Activated CD8-positive, alpha-beta T cell treated with anti-CD3 and anti-CD28 coated beads for 36 hours (primary cell): ENCODE measurements around the gene FAM83F. TPM values are rescaled to one million over a fixed set of nuclear protein-coding genes. Genes with fewer than 3 reads are reported as not detected.

Source experiments
- ATAC-seq: fragments of 200-7000 bp; cut with Tn5 transposase; one replicate; pipeline ENCODE4 v1.10.0; 2021; ENCODE audit warnings: mild to moderate bottlenecking, moderate library complexity
- CTCF ChIA-PET: fragments of 350-600 bp; sonication (Branson Sonifier 250); formaldehyde crosslinking; loops from one replicate; lab custom pipeline; 2021; ENCODE audit warnings: antibody characterized with exemption; lab: Charles Lee
- POLR2A ChIA-PET: fragments of 350-600 bp; sonication (Branson Sonifier 250); formaldehyde crosslinking; loops from one replicate; lab custom pipeline; 2021; ENCODE audit warnings: antibody characterized with exemption; lab: Charles Lee
- DNase-seq: peaks from one replicate; pipeline ENCODE4 v3.0.0-alpha.2; 2020
- H3K27ac Mint-ChIP-seq: one replicate; pipeline ENCODE4 v1.8.0; 2021; ENCODE audit warnings: mild to moderate bottlenecking, mixed read lengths
- H3K27me3 Mint-ChIP-seq: one replicate; pipeline ENCODE4 v1.8.0; 2021; ENCODE audit warnings: mixed read lengths
- H3K36me3 Mint-ChIP-seq: one replicate; pipeline ENCODE4 v1.8.0; 2021; ENCODE audit warnings: low read depth, mixed read lengths
- H3K4me1 Mint-ChIP-seq: one replicate; pipeline ENCODE4 v1.8.0; 2021; ENCODE audit warnings: low read depth, mixed read lengths
- H3K4me3 Mint-ChIP-seq: one replicate; pipeline ENCODE4 v1.8.0; 2021; ENCODE audit warnings: mild to moderate bottlenecking, moderate library complexity, mixed read lengths
- H3K9me3 Mint-ChIP-seq: one replicate; pipeline ENCODE4 v1.8.0; 2021; ENCODE audit warnings: mixed read lengths
- CTCF ChIP-seq: fragments of 200-600 bp; IDR thresholded peaks from one replicate; pipeline ENCODE4 v1.8.0; 2022; ENCODE audit warnings: antibody characterized with exemption, mild to moderate bottlenecking
- intact Hi-C: fragments of 100-400 bp; cut with micrococcal nuclease; formaldehyde crosslinking; loops from one replicate; pipeline ENCODE4 v1.10.0; 2022
- total RNA-seq, 2 experiments: library from RNA; stranded (reverse); gene quantifications; one replicate each; pipeline ENCODE4 v1.2.3, GENCODE V29; 2021

Gene FAM83F
- total RNA-seq, 2 experiments from 2014 or later: 1.5 to 2.0 TPM

DNA sequence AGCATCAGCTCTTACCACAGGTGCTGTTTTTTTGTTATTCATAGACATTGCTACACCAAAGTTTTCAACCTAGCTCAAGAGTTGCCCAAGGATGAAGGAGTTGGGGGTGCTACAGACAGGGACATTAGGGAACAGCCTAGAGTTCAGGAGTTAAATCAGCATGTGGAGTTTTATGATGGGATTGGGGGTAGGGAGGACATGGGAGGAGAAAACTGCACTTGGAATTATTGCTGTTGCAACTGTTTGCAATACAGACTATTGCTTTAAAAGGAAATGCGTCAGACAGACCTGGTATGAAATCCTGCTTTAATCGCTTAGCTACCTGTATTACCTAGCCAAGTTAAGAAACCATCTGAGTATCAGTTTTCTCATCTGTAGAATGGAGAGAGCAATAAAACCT, 28.3 kb upstream of the FAM83F start:
- ChIA-PET POLR2A (interaction anchor here (0.9 to 1.5 kb wide), 3 partner anchors 11 to 59 kb away, joined by 3 to 5 read pairs (median 3); no protein-coding TSS in a partner anchor), CTCF (interaction anchor here (1.5 to 2.4 kb wide), 2 partner anchors 12 to 58 kb away, joined by 9 to 10 read pairs; no protein-coding TSS in a partner anchor)
- ATAC-seq (no peak), DNase-seq (no peak)
- Mint-ChIP-seq H3K36me3 (peaks cover 78% of the 10 kb centered on the region), H3K4me1 (peaks cover 27% of the 10 kb centered on the region), H3K27me3 (no peaks in the 10 kb centered on the region), H3K4me3 (no peak overlapping the region), H3K9me3 (no peaks in the 10 kb centered on the region), H3K27ac (peak overlapping the region; percentile 23)
- intact Hi-C loops: no loop called here
- no peak for TF ChIP-seq CTCF

DNA sequence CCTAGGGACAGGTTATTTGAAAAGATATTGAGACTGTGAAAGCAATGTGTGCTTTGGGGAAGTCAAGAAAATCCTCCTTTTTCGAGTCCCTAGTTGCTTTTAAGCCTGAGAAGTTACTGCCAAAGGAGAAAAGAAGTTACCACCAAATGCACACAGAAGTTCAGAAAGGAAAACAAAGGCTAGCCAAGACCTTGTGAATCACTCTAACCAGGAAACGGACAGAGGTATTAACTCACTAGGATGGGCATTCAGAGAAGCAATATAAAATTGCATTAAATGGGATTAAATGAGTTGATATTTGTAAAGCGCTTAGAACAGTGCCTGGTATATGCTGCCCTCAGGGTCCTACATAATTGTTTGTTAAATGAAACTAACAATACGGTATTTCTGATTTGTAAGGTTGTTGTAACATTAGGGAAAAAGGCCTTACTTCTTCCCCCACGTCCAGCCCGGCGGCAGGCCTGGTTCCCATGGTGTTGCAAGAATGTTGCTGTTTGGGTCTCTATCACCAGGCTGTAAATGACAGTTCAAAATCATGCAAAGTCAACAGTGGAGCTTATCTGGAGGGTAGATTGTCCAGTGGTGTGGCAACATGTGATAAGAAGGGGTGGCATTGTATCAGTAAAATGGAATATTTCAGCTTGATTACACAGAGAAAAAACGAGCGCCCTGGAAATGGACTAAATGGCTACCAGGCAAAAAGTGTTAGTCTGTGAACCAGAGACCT, 27.5 kb upstream of the FAM83F start:
- intact Hi-C loops: no loop called here
- TF ChIP-seq CTCF: no peak
- Mint-ChIP-seq H3K4me3 (no peak overlapping the region), H3K27me3 (no peaks in the 10 kb centered on the region), H3K9me3 (no peaks in the 10 kb centered on the region), H3K27ac (peak overlapping the region; percentile 61), H3K4me1 (peaks cover 20% of the 10 kb centered on the region), H3K36me3 (peaks cover 77% of the 10 kb centered on the region)
- no peak for ATAC-seq
- CTCF ChIA-PET: interaction anchor here (1.2 to 2.4 kb wide), 5 partner anchors 11 to 433 kb away, joined by 3 to 10 read pairs (median 6); no protein-coding TSS in a partner anchor
- POLR2A ChIA-PET: interaction anchor here (0.6 kb wide), 1 partner anchor 62 kb away, joined by 3 read pairs; no protein-coding TSS in a partner anchor
- DNase-seq: no peak

- CTCF ChIA-PET: interaction anchor here (0.9 to 2.4 kb wide), 6 partner anchors 23 to 434 kb away, joined by 3 to 9 read pairs (median 4); no protein-coding TSS in a partner anchor
- Mint-ChIP-seq H3K4me1 (peaks cover 10% of the 10 kb centered on the region), H3K27me3 (no peaks in the 10 kb centered on the region), H3K4me3 (no peak overlapping the region), H3K9me3 (no peaks in the 10 kb centered on the region), H3K36me3 (peaks cover 75% of the 10 kb centered on the region), H3K27ac (peak overlapping the region; percentile 21)
- POLR2A ChIA-PET: interaction anchor here (0.6 to 1.4 kb wide), 4 partner anchors 9 to 72 kb away, joined by 3 read pairs; no protein-coding TSS in a partner anchor
- intact Hi-C loops: no loop called here
- DNase-seq (no peak), ATAC-seq (no peak)
- TF ChIP-seq CTCF: no peak
Observed at GRCh38 chr22:39967996-39968972, 26.5 kb upstream of the FAM83F start.

GRCh38 chr22:39970742-39971141, 24.0 kb upstream of the FAM83F start:
- DNase-seq (no peak), ATAC-seq (no peak)
- ChIA-PET POLR2A (interaction anchor here (1.0 to 1.7 kb wide), 3 partner anchors 9 to 130 kb away, joined by 3 to 4 read pairs (median 4); no protein-coding TSS in a partner anchor), CTCF (interaction anchor here (1.7 kb wide), 1 partner anchor 54 kb away, joined by 8 read pairs; no protein-coding TSS in a partner anchor)
- H3K4me1 Mint-ChIP-seq: peaks cover 2% of the 10 kb centered on the region
- no peak overlapping the region for H3K4me3 Mint-ChIP-seq
- no peaks in the 10 kb centered on the region for H3K9me3 Mint-ChIP-seq
- TF ChIP-seq CTCF: no peak
- no peak overlapping the region for H3K27ac Mint-ChIP-seq
- no peaks in the 10 kb centered on the region for H3K27me3 Mint-ChIP-seq
- H3K36me3 Mint-ChIP-seq: peaks cover 70% of the 10 kb centered on the region
- intact Hi-C loops: no loop called here
